CD14-positive monocyte (primary cell): ENCODE data around the gene DMRTC2. TPM values are rescaled to one million over a fixed set of nuclear protein-coding genes. Genes with fewer than 3 reads are reported as not detected.

Source experiments
- DNase-seq, 3 donors: peaks; one replicate each; pipeline ENCODE4 v3.0.0-alpha.2; 2011 to 2022
- H2AFZ ChIP-seq: 2 replicates; pipeline ENCODE4 v1.6.0; 2012; ENCODE audit warnings: mild to moderate bottlenecking, low read depth, low read length, inconsistent platforms; ENCODE audit not compliant: insufficient read depth, poor library complexity, severe bottlenecking
- H3K27ac ChIP-seq, 2 donors: 1 replicate in 1 of 2; 2 replicates in 1 of 2; pipeline ENCODE4 v1.5.1; 2012 to 2013; ENCODE audit warnings: low read length in 2 of 2, control low read depth in 1 of 2, inconsistent platforms in 1 of 2, low read depth in 1 of 2, mild to moderate bottlenecking in 1 of 2
- H3K27me3 ChIP-seq, 2 donors: one replicate each; pipeline versions ENCODE4 v1.6.0 to v1.6.1; 2011 to 2013; ENCODE audit warnings: low read length in 2 of 2; ENCODE audit not compliant: control insufficient read depth in 2 of 2, insufficient read depth in 2 of 2
- H3K36me3 ChIP-seq, 2 donors: replicated peaks in 1 of 2; 1 replicate in 1 of 2; 2 replicates in 1 of 2; pipeline versions ENCODE4 v1.5.1 to v1.6.1; 2012 to 2013; ENCODE audit warnings: low read length in 2 of 2, control low read depth in 1 of 2, inconsistent platforms in 1 of 2, mild to moderate bottlenecking in 1 of 2; ENCODE audit not compliant: insufficient read depth in 2 of 2, control insufficient read depth in 1 of 2
- H3K4me1 ChIP-seq, 2 donors: 1 replicate in 1 of 2; 2 replicates in 1 of 2; pipeline versions ENCODE4 v1.5.1 to v1.6.1; 2012 to 2013; ENCODE audit warnings: low read length in 2 of 2, control low read depth in 1 of 2, inconsistent platforms in 1 of 2, mild to moderate bottlenecking in 1 of 2, moderate library complexity in 1 of 2; ENCODE audit not compliant: insufficient read depth in 2 of 2, control insufficient read depth in 1 of 2
- H3K4me2 ChIP-seq: replicated peaks from 2 replicates; pipeline ENCODE3; 2012; ENCODE audit warnings: low read length, moderate library complexity, mild to moderate bottlenecking; ENCODE audit not compliant: poor library complexity, severe bottlenecking; ENCODE audit errors: extremely low read depth
- H3K4me3 ChIP-seq, 3 experiments: fragments of 200-600 bp in 1 of 3; sonication (generic) in 1 of 3; replicated peaks in 1 of 3; 1 replicate in 2 of 3; 2 replicates in 1 of 3; pipeline ENCODE4 v1.5.1; 2011 to 2013; ENCODE audit warnings: low read length in 3 of 3, mild to moderate bottlenecking in 3 of 3, control low read depth in 2 of 3, low read depth in 2 of 3, inconsistent platforms in 1 of 3, moderate library complexity in 1 of 3
- H3K79me2 ChIP-seq: 2 replicates; pipeline ENCODE4 v1.6.0; 2012; ENCODE audit warnings: mild to moderate bottlenecking, control low read depth, inconsistent platforms, low read length, moderate library complexity; ENCODE audit not compliant: insufficient read depth
- H3K9ac ChIP-seq: 2 replicates; pipeline ENCODE4 v1.6.0; 2017; ENCODE audit warnings: low read length, mild to moderate bottlenecking; ENCODE audit not compliant: insufficient read depth, poor library complexity, severe bottlenecking
- H3K9me3 ChIP-seq, 2 donors: replicated peaks in 1 of 2; 1 replicate in 1 of 2; 2 replicates in 1 of 2; pipeline versions ENCODE4 v1.5.1 to v1.6.1; 2012 to 2013; ENCODE audit warnings: low read length in 2 of 2, control low read depth in 1 of 2; ENCODE audit not compliant: control insufficient read depth in 1 of 2, insufficient read depth in 1 of 2
- H4K20me1 ChIP-seq: 2 replicates; pipeline ENCODE4 v1.6.0; 2012; ENCODE audit warnings: mild to moderate bottlenecking, low read length, control low read depth, moderate library complexity; ENCODE audit not compliant: insufficient read depth
- H3K27ac Mint-ChIP-seq, 7 donors: one replicate each; pipeline ENCODE4 v1.8.0; 2020; ENCODE audit warnings: mild to moderate bottlenecking in 7 of 7, mixed read lengths in 7 of 7, moderate library complexity in 6 of 7, inconsistent platforms in 2 of 7
- H3K27me3 Mint-ChIP-seq, 3 donors: one replicate each; pipeline ENCODE4 v1.8.0; 2021 to 2022; ENCODE audit warnings: low read depth in 3 of 3, mild to moderate bottlenecking in 3 of 3, mixed read lengths in 3 of 3, moderate library complexity in 3 of 3, inconsistent platforms in 1 of 3
- H3K36me3 Mint-ChIP-seq, 2 donors: one replicate each; pipeline ENCODE4 v1.8.0; 2020; ENCODE audit warnings: mixed read lengths in 2 of 2, inconsistent platforms in 1 of 2, mild to moderate bottlenecking in 1 of 2
- H3K4me1 Mint-ChIP-seq: one replicate; pipeline ENCODE4 v1.8.0; 2020; ENCODE audit warnings: mild to moderate bottlenecking, mixed read lengths
- H3K4me3 Mint-ChIP-seq, 2 donors: one replicate each; pipeline ENCODE4 v1.8.0; 2020; ENCODE audit warnings: mild to moderate bottlenecking in 2 of 2, mixed read lengths in 2 of 2, moderate library complexity in 1 of 2
- H3K9me3 Mint-ChIP-seq, 7 donors: one replicate each; pipeline ENCODE4 v1.8.0; 2020 to 2022; ENCODE audit warnings: mixed read lengths in 7 of 7, mild to moderate bottlenecking in 6 of 7, moderate library complexity in 6 of 7, inconsistent platforms in 2 of 7
- CTCF ChIP-seq: fragments of 200-600 bp; IDR thresholded peaks from one replicate; pipeline ENCODE4 v1.8.0; 2022; ENCODE audit warnings: antibody characterized with exemption, mild to moderate bottlenecking
- WGBS: methylation state at CpG from one replicate; pipeline ENCODE4 v1.1.5; 2013; ENCODE audit warnings: missing lambda C conversion rate; ENCODE audit not compliant: insufficient coverage; 5-methylcytosine and 5-hydroxymethylcytosine counted together
- intact Hi-C, 2 donors: fragments of 100-400 bp; cut with micrococcal nuclease; formaldehyde crosslinking; loops; one replicate each; pipeline versions ENCODE4 v1.15.0 to v1.15.1; 2023
- polyA plus RNA-seq, 3 donors: library from polyadenylated mRNA; depleted of rRNA in 1 of 3; unstranded in 2 of 3; stranded (reverse) in 1 of 3; fragments of 300-500 nt in 2 of 3; fragments of >200 nt in 1 of 3; fragmentation: Illumina TruSeq in 2 of 3; gene quantifications; 1 replicate in 2 of 3; 2 replicates in 1 of 3; pipeline ENCODE4 v1.2.3, GENCODE V29; 2012 to 2021

Gene DMRTC2
- polyA plus RNA-seq, 3 donors: not detected

DNA sequence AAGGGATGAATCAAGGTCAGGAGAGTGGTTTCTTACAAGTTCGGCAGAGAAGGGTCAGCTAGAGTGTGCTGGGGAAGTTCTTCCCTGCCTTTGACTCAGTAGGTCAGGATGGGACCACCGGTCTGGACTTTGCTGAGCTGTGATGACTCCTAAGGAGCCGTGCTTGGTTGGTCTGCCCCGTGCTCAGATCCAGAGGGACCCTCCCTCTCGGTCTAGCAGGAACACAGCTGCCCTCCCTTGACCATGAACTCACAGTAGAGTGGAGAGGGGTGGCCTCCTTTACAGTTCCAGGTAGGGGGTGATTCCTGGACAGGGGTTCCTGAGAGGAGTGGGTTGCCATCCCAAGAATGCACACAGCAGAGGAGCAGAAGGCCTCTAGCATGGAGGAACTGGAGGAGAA is 19.5 kb downstream of the DMRTC2 start:
- H3K4me2 ChIP-seq: no peak overlapping the region
- 100% methylated on average over 4 of the region's 5 CpGs for WGBS
- H4K20me1 ChIP-seq: peaks cover 87% of the 10 kb centered on the region

DNA sequence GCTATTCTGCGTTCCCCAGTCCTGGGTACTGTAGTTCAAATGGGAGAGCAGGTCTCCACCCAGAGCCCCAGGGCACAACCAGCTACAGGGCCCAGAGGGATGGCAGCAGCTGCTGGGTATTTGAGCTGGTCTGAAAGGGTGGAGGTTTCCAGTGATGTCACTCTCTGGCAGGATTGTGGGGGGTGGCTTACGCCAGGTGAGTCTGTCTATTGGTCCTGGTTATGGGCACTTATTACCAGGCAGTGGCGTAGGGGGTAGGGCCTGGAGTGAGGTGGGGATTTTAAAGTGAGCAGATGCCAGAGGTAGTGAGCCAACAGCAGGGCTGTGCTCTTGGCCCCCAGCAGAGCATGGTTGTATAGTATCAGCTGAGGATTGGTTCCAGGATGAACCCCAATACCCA is 21.4 kb downstream of the DMRTC2 start:
- Histone ChIP-seq H3K4me2 (no peak overlapping the region), H4K20me1 (peaks cover 95% of the 10 kb centered on the region), H3K4me1 (peaks cover 45 to 48% of the 10 kb centered on the region in 2 donors), H3K4me3 (no peak overlapping the region), H3K79me2 (peaks cover 74% of the 10 kb centered on the region), H3K36me3 (peaks cover 66 to 88% of the 10 kb centered on the region in 2 donors), H3K9ac (no peak overlapping the region), H3K27me3 (no peaks in the 10 kb centered on the region), H3K9me3 (no peaks in the 10 kb centered on the region), H3K27ac (peak overlapping the region in 1 of 2 donors; percentile 6), H2AFZ (no peak overlapping the region)
- Mint-ChIP-seq H3K27ac (peak overlapping the region in 6 of 7 donors; percentile 15 to 82 (median 58)), H3K4me1 (peaks cover 61% of the 10 kb centered on the region), H3K36me3 (peaks cover 64 to 89% of the 10 kb centered on the region in 2 donors), H3K4me3 (no peak overlapping the region), H3K27me3 (peaks cover 0 to 1% (median 0%) of the 10 kb centered on the region in 3 donors), H3K9me3 (peaks cover 0 to under 1% (median 0%) of the 10 kb centered on the region in 7 donors)
- no peak for TF ChIP-seq CTCF
- intact Hi-C loops: no loop called here
- WGBS: 87% methylated on average over 3 of the region's 3 CpGs
- DNase-seq: no peak

More for the DNA sequence above, 19.5 kb downstream of the DMRTC2 start:
- Mint-ChIP-seq H3K4me3 (no peak overlapping the region), H3K27me3 (no peaks in the 10 kb centered on the region), H3K4me1 (peaks cover 57% of the 10 kb centered on the region), H3K9me3 (no peaks in the 10 kb centered on the region), H3K27ac (peak overlapping the region in 3 of 7 donors; percentile 30 to 63 (median 31)), H3K36me3 (peaks cover 51 to 75% of the 10 kb centered on the region in 2 donors)
- peaks cover 90% of the 10 kb centered on the region for H3K79me2 ChIP-seq
- H3K27ac ChIP-seq: peak overlapping the region in 1 of 2 donors; percentile 34
- intact Hi-C loops: loop anchor here (5.0 kb wide), 1 partner anchor 93 kb away; the partner anchor contains the start of gene RABAC1 (in 2 of the 2)
- TF ChIP-seq CTCF: no peak
- peaks cover 59 to 79% of the 10 kb centered on the region in 2 donors for H3K36me3 ChIP-seq
- no peak overlapping the region for H3K9ac ChIP-seq
- no peak overlapping the region for H2AFZ ChIP-seq
- peaks cover 38 to 39% of the 10 kb centered on the region in 2 donors for H3K4me1 ChIP-seq
- H3K9me3 ChIP-seq: no peaks in the 10 kb centered on the region
- H3K4me3 ChIP-seq: no peak overlapping the region
- H3K27me3 ChIP-seq: no peaks in the 10 kb centered on the region
- no peak for DNase-seq
